ENCODE results near the gene PAM. TPM values are rescaled to one million over a fixed set of nuclear protein-coding genes. Genes with fewer than 3 reads are reported as not detected.

PAM gene
- total and polyA plus RNA-seq, 3 donors from 2014 or later: 65.5 to 92.5 (median 77.5) TPM

- intact Hi-C loops (cut with DNase I; ENCODE audit: low total_unique reads): no loop called here
- no peaks in the 10 kb centered on the region for H3K36me3 ChIP-seq (ENCODE audit: low read depth, missing control alignments)
- no peak overlapping the region for H3K4me3 ChIP-seq
- no peak overlapping the region for H3K27ac ChIP-seq
- no peak for DNase-seq
- no peaks in the 10 kb centered on the region for H3K27me3 ChIP-seq
- no peak for TF ChIP-seq CTCF (IDR thresholded peaks at IDR 0.05)
- WGBS, 2 donors: 91 to 94% methylated on average over 2 of the region's 2 CpGs
- H3K9me3 ChIP-seq: no peaks in the 10 kb centered on the region
- H3K4me1 ChIP-seq: no peaks in the 10 kb centered on the region
Observed at GRCh38 chr5:102937894-102938293, 182.8 kb downstream of the PAM start.

DNA sequence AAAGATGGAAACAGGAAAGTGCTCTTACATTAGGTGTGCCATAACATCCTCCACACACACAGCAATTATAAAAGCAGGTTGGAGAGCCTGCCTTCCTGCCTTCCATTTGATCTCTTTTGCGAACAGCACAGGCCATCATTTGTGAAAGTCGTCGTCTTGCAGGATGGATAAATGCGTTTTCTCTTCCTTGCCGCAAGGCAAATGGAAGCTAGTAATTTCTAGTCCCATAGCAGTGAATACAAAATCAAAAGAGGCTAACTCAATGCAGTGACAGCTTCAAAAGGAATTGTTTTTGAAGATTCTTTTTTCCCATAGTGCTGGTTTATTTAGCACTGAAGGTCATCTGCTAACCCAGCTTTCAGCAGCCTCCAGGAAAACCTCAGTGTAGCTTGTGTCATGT lies 186.0 kb downstream of the PAM start:
- no peaks in the 10 kb centered on the region for H3K36me3 ChIP-seq (ENCODE audit: low read depth, missing control alignments)
- 89 to 95% methylated on average over 5 of the region's 5 CpGs for WGBS, 2 donors
- no peak for DNase-seq
- no peaks in the 10 kb centered on the region for H3K4me1 ChIP-seq
- intact Hi-C loops (cut with DNase I; ENCODE audit: low total_unique reads): no loop called here
- H3K9me3 ChIP-seq: no peaks in the 10 kb centered on the region
- H3K4me3 ChIP-seq: no peak overlapping the region
- no peaks in the 10 kb centered on the region for H3K27me3 ChIP-seq
- H3K27ac ChIP-seq: no peak overlapping the region
- TF ChIP-seq CTCF (IDR thresholded peaks at IDR 0.05) (no peak), POLR2A (IDR thresholded peaks at IDR 0.05) (no peak)

DNA sequence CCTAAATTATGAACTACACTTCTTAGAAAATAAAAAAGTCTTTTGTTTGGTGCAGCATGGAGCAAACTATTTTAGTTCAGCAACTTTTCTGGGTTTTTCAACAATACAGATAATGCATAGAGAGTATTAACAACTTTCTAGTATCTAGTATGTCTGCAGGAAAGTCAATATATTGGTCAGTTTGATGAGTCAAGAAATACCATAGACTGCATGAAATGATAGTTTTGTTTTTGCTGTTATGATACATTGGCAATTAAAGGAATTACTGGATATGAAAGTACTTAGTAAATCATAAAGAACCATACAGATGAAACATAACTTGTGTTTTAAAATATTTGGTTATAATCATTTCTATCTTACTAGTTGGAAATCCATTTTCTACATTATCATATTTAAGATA lies 191.3 kb downstream of the PAM start:
- H3K4me1 ChIP-seq: no peaks in the 10 kb centered on the region
- H3K36me3 ChIP-seq (ENCODE audit: low read depth, missing control alignments): no peaks in the 10 kb centered on the region
- DNase-seq: no peak
- H3K4me3 ChIP-seq: no peak overlapping the region
- intact Hi-C loops (cut with DNase I; ENCODE audit: low total_unique reads): no loop called here
- H3K9me3 ChIP-seq: no peaks in the 10 kb centered on the region
- TF ChIP-seq POLR2A (IDR thresholded peaks at IDR 0.05) (no peak), CTCF (IDR thresholded peaks at IDR 0.05) (no peak)
- no peak overlapping the region for H3K27ac ChIP-seq
- H3K27me3 ChIP-seq: no peaks in the 10 kb centered on the region

DNA sequence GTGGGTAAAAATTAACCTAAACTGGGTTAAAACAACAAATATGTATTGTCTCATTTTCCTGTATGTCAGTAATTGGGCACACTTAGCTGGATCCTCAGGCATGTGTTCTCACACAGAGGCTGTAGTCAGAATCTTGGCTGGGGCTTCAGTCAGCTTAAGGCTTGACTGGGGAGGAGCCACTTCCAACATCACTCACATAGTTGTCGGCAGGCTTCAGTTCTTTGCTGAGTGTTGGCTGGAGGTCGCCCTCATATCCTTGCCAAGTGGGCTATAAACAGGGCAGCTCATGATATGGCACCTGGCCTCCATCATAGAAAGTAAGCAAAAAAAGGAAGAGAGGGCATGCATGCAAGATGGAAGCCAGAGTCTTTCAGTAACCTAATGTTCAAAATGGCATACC lies 191.9 kb downstream of the PAM start:
- intact Hi-C loops (cut with DNase I; ENCODE audit: low total_unique reads): no loop called here
- no peak overlapping the region for H3K4me3 ChIP-seq
- H3K27ac ChIP-seq: no peak overlapping the region
- no peak for TF ChIP-seq CTCF (IDR thresholded peaks at IDR 0.05)
- TF ChIP-seq POLR2A (IDR thresholded peaks at IDR 0.05): no peak
- no peak for DNase-seq
- H3K36me3 ChIP-seq (ENCODE audit: low read depth, missing control alignments): no peaks in the 10 kb centered on the region
- no peaks in the 10 kb centered on the region for H3K27me3 ChIP-seq
- no peaks in the 10 kb centered on the region for H3K4me1 ChIP-seq
- no peaks in the 10 kb centered on the region for H3K9me3 ChIP-seq
- 67 to 86% methylated on average over 2 of the region's 2 CpGs for WGBS, 2 donors

- Histone ChIP-seq H3K4me3 (no peak overlapping the region), H3K36me3 (ENCODE audit: low read depth, missing control alignments) (no peaks in the 10 kb centered on the region), H3K9me3 (no peaks in the 10 kb centered on the region), H3K27me3 (no peaks in the 10 kb centered on the region), H3K4me1 (no peaks in the 10 kb centered on the region), H3K27ac (no peak overlapping the region)
- whole genome bisulfite sequencing, 2 donors: 27 to 50% methylated on average over 1 of the region's 1 CpG
- intact Hi-C loops (cut with DNase I; ENCODE audit: low total_unique reads): no loop called here
- DNase-seq: no peak
- TF ChIP-seq POLR2A (IDR thresholded peaks at IDR 0.05) (no peak), CTCF (IDR thresholded peaks at IDR 0.05) (no peak)
Observed at GRCh38 chr5:102955488-102955887, 200.4 kb downstream of the PAM start.

All from testis (tissue), 3 donors.